AG09319 (cell line): ENCODE data around the gene PLPPR5.

Experiments
- DNase-seq: peaks from one replicate; pipeline ENCODE4 v3.0.0-alpha.2; 2010; ENCODE audit warnings: low read depth; ENCODE audit errors: extremely low read depth
- TF ChIP-seq, protein P1 (sequence below): IDR thresholded peaks from 2 replicates; pipeline ENCODE4 v1.5.1; 2011; ENCODE audit warnings: low read depth, mild to moderate bottlenecking, inconsistent platforms, low read length, moderate library complexity

PLPPR5 gene

GRCh38 chr1:98967122-98967521 lies 37.5 kb downstream of the PLPPR5 start:
- TF ChIP-seq, protein P1, sequence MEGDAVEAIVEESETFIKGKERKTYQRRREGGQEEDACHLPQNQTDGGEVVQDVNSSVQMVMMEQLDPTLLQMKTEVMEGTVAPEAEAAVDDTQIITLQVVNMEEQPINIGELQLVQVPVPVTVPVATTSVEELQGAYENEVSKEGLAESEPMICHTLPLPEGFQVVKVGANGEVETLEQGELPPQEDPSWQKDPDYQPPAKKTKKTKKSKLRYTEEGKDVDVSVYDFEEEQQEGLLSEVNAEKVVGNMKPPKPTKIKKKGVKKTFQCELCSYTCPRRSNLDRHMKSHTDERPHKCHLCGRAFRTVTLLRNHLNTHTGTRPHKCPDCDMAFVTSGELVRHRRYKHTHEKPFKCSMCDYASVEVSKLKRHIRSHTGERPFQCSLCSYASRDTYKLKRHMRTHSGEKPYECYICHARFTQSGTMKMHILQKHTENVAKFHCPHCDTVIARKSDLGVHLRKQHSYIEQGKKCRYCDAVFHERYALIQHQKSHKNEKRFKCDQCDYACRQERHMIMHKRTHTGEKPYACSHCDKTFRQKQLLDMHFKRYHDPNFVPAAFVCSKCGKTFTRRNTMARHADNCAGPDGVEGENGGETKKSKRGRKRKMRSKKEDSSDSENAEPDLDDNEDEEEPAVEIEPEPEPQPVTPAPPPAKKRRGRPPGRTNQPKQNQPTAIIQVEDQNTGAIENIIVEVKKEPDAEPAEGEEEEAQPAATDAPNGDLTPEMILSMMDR: no peak
- DNase-seq: no peak

DNA sequence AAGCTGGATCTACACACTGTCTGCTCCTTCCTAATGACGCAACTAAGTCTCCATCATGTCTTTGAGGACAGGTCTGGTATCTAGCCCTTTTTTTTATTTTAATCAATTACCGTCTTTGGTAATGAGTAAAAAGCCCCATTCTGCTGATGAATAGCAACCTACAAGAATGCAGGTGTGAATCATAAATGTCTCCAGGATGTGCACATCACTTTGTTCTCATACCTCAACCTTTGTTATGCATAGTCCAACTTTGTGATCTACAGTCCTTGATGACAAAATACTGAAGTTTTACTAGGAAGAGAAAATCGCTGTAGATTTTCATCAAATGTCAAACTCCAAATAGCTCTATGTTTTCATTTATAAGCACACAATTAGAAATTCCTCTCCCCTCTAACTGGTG lies 39.3 kb downstream of the PLPPR5 start:
- no peak for DNase-seq
- TF ChIP-seq, protein P1: no peak

DNA sequence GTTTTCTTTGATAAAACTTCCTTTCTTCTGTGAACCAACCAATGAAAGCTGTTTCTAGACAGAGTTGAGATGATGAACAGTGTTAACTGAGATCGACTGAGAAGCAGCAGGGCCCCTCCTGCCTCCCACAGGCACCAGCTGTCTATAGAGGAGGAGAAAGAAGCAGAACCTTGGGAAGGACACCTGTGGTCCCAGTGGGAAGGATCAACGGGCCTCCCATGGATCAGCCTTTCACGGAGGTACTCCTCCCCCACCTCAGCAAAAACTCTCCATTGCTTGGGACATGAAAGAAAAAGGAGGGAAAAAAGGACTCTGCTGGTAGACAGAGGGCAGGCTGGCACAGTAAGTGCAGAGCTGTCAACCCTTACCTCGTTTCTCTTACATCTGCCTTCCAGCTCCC lies 40.5 kb downstream of the PLPPR5 start:
- TF ChIP-seq, protein P1: no peak

GRCh38 chr1:98963064-98963758 lies 41.5 kb downstream of the PLPPR5 start:
- no peak for DNase-seq
- TF ChIP-seq, protein P1: no peak

More for the DNA sequence above, 40.5 kb downstream of the PLPPR5 start:
- no peak for DNase-seq

DNA sequence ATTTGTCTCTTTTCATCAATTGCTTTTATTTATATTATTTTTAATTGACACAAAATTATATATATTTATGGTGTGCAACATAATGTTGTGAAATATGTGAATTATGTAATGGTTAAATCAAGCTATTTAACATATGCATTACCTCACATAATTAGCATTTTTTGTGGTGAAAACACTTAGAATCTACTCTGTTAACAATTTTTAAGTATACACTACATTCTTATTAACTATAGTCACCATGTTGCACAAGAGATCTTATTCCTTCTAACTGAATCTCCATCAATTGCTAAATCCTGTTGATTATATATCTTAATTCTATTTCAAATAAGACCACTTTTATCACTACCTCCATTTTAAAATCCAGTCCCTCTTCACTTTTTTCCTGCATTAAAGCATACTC lies 42.5 kb downstream of the PLPPR5 start:
- TF ChIP-seq, protein P1: no peak
- DNase-seq: no peak

DNA sequence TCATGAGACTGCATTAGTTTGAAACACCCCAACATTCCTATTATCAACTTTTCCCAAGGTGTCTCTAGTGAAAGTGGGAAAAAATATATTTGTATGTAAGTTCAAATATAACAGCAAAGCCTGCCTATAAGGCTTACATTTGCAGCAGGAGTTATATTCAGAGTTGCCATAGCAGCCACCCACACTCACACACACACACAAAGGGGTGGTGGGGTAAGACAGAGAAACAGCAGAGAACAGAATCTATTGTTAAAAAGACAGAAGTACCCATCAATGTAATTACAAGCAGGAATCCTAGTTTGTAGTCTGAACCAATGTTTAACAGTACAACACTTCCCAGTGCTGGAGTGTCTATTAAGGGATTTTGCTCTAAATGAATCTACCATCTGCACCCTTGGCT lies 55.0 kb downstream of the PLPPR5 start:
- TF ChIP-seq, protein P1: no peak
- DNase-seq: no peak

DNA sequence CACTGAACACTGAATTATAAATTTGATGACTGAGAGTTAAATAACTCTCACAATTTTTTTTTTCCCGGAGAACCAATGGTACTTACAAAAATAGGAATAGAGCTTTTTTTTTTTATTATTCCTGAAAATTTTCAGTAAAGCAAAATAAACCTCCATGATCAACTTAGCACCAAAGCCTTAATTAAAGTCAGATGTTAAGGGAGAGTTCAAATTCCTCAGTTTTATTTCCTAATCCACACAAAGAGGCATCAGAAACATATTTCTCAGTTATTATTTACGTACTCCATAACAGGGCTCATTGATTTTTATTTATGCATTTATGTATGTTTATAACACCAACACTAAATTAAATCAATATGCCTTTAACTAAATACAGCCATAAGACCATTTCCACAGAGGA lies 55.5 kb downstream of the PLPPR5 start:
- DNase-seq: no peak
- TF ChIP-seq, protein P1: no peak
